GM21529 (cell line): ENCODE measurements around the gene TRHDE.
"Not testable (repeated sequence)": the region's sequence is repeated elsewhere in the genome, so short reads cannot be mapped to it uniquely, and the experiment has no call there.

ENCODE experiments used
- ATAC-seq: cut with Tn5 transposase; IDR thresholded peaks from one replicate; pipeline ENCODE4 v1.9.1; 2021; ENCODE audit not compliant: unreplicated experiment

Gene TRHDE

DNA sequence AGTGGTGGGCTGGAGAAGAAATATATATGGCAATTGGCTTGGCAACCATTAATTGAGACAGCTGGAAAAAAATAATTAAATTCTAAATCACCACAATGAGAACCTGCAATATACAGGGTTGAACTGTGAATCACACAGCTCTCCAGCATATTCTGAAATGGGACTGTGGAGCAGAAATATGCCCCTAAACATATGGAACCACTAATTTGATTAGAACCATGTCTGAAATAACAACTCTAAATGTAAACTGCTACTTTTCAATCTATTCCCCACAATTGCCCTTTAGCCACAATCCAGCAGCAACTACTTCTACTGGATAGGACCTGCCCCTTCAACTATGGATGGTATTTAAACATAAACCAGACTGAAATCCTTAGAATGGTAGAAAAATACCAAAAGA lies 330.4 kb downstream of the TRHDE start:
- no peak for ATAC-seq

DNA sequence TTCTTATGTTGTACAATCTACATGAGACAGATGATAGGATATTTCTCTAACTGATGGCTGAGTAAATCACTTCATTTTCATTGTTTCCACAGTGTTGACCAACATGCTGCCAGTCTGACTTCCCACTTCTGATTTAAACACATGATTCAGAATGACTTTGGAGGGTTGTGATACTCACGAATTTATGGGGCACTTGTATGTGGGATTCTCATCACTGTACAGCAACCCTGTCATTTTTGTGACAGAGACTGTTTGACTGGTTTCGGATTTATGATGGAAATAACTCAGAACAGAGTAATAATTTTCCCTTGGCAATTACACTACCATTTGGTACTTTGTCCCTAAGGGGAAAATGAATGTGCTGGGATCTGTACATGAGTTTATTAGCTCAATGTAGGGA lies 333.8 kb downstream of the TRHDE start:
- no peak for ATAC-seq

GRCh38 chr12:72610342-72610741 lies 338.2 kb downstream of the TRHDE start:
- no peak for ATAC-seq

- no peak for ATAC-seq
Observed at GRCh38 chr12:72610854-72611358, 338.7 kb downstream of the TRHDE start.

GRCh38 chr12:72612171-72612570 lies 340.0 kb downstream of the TRHDE start:
- no peak for ATAC-seq

DNA sequence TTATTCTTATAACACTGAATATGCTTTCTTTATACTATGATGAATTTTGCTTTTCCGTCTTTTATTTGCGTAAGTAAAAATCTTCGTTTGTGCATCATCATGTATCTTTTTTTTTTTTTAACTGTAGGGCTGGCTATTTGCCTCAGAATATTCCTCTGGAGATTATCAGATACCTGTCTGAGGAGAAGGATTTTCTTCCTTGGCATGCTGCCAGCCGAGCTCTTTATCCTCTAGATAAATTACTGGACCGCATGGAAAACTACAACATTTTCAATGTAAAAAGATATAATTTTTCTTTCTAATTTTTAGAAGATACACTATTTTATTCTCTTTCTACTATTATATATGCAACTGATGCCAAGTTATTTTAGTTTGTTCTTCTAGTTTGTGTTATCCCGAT lies 346.6 kb downstream of the TRHDE start:
- ATAC-seq, result no peak

DNA sequence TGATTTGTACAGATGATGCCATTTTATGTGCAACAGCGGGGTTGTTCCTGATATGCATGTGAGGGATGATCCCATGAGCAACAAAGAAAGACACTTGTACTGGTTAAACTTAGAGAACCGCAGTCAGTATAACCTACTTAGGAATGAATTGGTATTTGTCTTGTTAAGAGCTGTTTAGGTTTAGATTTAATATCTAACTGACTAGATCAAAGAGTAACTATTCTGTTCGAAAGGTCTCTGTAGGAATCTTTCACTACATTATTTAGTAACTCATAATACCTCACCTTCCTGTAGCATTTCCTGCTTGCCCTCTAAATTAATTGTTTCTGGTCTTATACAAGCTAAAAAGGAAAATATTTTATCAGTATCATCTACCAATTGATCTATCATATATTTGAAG lies 350.4 kb downstream of the TRHDE start:
- ATAC-seq, result peak; percentile 48

- no peak for ATAC-seq
Observed at GRCh38 chr12:72631926-72632685, 359.9 kb downstream of the TRHDE start.

DNA sequence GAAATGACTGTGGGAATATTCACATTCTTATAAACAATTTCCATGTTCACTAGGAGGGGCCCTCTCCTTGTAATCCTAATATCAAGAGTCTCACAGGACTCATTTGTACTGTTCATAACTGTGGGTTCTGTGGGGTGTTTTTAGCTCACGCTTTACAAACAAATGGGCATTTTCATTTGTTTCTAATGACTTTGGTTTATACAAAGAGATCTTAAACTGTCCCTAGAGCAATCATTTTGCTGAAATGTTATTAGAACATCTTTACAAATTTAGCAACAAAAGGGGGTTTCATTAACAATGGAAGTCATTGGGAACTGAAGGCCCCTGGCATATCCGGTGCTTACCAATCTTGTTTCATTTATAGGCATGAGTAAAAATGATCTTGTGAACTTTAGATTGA lies 370.5 kb downstream of the TRHDE start:
- ATAC-seq, result no peak

DNA sequence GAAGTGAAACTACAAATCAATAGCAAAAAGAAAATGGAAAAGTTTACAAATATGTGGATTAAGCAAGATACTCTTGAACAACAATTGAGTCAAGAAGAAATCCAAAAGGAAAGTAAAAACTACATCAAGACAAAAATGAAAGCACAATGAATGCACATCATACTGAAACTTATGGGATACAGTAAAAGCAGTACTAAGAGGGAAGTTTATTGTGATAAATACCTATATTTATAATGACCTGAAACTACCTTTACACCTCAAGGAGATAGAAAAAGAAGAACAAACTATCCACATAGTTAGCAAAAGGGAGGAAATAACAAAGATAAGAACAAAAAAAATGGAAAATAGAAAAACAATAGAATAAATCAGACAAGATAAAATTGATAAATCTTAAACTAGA lies 375.0 kb downstream of the TRHDE start:
- no peak for ATAC-seq

- ATAC-seq, result no peak
Observed at GRCh38 chr12:72658615-72659014, 386.4 kb downstream of the TRHDE start.

DNA sequence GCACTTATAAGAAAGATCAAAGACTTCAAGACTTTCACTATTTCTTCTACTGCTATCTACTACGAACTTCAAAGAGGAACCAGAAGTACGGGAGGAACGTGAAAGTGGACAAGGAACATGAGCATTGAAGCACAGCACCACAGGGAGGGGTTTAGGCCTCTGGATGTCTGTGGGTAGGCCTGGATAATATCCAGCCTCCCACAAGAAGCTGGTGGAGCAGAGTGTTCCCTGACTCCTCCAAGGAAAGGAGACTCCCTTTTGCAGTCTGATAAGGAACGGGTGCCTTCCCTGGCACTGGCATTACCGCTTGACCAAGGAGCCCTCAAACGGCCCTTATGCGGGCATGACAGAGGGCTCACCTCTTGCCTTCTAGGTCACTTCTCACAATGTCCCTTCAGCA lies 388.0 kb downstream of the TRHDE start:
- ATAC-seq, result not testable (repeated sequence)

DNA sequence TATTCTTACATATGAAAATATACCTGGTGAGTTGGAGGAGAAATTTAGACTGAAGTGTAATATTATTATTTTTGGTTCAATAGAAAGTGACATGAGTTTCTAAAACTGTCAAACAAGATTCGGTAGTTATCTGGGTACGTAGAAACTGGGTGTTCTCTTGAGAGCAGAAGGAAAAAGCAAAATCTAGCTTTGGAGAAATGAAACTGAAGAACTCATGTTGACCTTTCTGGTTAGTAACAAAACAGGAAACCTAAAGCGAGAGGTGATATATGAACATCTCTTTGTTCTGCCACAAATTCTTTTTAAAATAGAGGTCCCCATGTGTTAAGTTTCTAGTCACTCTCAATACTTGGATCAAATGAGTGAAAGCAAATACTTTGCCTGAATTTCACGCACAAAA lies 401.7 kb downstream of the TRHDE start:
- ATAC-seq, result peak; percentile 76

DNA sequence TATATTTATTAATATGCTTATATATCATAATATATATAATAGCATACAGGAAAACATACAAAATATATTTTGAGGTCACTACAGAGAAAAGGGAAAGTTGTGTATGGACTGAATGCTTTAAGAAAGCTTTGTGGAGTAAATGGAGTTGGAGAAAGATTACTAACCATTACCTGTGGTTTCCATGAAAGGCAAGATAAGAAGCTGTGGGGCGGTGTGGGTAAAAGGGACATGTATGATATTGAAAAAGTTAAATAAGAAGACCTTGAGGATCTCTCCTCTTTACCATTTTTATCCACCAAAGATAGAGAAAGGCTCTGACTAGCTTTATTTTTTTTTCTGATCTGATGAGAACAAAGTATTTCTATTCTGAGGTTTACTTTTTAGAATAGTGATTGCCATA lies 404.4 kb downstream of the TRHDE start:
- ATAC-seq, result no peak

- no peak for ATAC-seq
Observed at GRCh38 chr12:72677139-72677538, 405.0 kb downstream of the TRHDE start.

GRCh38 chr12:72677846-72678245 lies 405.7 kb downstream of the TRHDE start:
- no peak for ATAC-seq

GRCh38 chr12:72679147-72679757 lies 407.1 kb downstream of the TRHDE start:
- no peak for ATAC-seq

- no peak for ATAC-seq
Observed at GRCh38 chr12:72681028-72681427, 408.9 kb downstream of the TRHDE start.

DNA sequence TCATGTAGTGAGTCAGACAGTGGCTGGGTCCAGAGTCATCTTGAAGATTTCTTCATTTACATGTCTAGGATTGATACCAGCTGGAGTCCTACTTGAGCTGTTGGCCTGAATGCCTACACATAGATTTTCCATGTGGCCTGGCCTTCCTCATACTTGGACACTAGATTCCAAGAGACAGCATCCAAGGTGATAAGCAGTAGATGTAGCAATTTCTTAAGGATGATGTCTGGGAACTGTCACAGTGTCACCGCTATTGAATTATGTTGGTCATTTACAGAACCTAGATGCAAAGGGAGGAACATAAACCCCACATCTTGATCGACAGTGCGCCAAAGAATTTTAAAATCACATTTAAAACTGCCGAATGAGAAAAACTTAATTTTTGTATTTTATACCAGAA lies 412.3 kb downstream of the TRHDE start:
- no peak for ATAC-seq

DNA sequence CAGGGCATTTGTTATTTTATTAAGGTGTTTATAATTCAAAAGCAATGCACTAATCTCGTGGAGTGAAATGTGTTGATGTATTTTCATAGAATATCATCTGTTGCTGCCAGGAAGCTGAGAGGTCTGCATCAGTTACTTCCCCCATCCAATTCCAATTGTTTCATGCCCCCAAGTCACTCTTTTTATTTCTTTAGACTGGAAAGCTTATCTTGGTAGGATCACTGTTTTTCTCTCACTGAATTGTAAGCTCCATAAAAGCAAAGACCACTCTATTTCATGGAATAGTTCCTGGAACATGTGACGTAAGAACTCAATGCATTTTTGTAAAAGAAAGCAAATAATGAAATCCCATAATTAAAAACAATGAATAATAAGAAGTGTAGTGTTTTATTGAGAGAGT lies 420.2 kb downstream of the TRHDE start:
- no peak for ATAC-seq

DNA sequence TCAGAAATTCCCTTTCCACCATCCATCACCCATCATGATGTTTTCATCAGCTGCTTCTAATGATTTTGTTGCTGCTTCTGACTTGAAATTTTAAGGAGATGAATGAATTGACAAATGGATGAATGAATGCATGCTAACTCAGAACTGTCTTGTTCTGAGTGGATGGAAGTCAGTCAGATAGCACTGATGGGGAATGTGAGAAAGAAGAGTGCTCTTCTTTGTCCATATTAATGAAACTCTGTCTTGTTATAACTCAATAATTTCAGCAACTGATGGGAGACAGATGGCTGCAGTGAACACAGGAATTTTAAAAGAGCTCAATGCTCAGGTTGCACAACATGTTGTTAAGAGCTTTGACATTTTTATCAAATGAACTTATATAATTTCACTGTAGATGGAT lies 422.0 kb downstream of the TRHDE start:
- no peak for ATAC-seq

DNA sequence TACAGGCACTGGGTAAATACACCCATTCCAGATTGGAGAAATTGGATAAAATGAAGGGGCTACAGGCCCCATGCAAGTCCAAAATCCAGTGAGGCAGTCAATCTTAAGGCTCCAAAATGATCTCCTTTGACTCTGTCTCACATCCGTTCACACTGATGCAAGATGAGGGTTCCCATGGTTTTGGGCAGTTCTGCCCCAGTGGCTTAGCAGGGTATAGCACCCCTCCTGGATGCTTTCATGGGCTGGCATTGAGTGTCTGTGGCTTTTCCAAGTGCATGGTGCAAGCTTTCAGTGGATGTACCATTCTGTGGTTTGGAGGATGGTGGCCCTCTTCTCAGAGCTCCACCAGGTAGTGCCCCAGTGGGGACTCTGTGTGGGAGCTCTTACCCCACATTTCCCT lies 427.2 kb downstream of the TRHDE start:
- no peak for ATAC-seq

- ATAC-seq, result not testable (repeated sequence)
Observed at GRCh38 chr12:72712025-72712424, 439.9 kb downstream of the TRHDE start.
